Breast epithelium (tissue), 3 donors: ENCODE results near the gene DEFB110. TPM values are rescaled to one million over a fixed set of nuclear protein-coding genes. Genes with fewer than 3 reads are reported as not detected.

ENCODE experiments used
- total RNA-seq, 3 donors: library from RNA; depleted of rRNA; stranded (reverse); fragments of >200 nt; gene quantifications; one replicate each; pipeline ENCODE4 v1.1.0, GENCODE V29; 2016

Gene DEFB110
- total RNA-seq, 3 donors from 2014 or later, result not detected

Other genes with a start within 250 kb of the DEFB110 start
- gene PGK2, start 234.7 kb downstream of the DEFB110 start, total RNA-seq, result not detected
- not detected for gene CRISP1, start 155.5 kb downstream of the DEFB110 start, total RNA-seq
- not detected for gene DEFB114, start 57.8 kb downstream of the DEFB110 start, total RNA-seq
- not detected for gene DEFB113, start 52.4 kb downstream of the DEFB110 start, total RNA-seq
- gene DEFB112, start 27.9 kb upstream of the DEFB110 start, total RNA-seq, result not detected